PC-3 (cell line): ENCODE data around the gene SERTAD3. TPM values are rescaled to one million over a fixed set of nuclear protein-coding genes. Genes with fewer than 3 reads are reported as not detected.

Experiments
- ATAC-seq: fragments of 200-7000 bp; cut with Tn5 transposase; 2 replicates; pipeline ENCODE4 v1.9.1; 2020; ENCODE audit warnings: mild to moderate bottlenecking, moderate library complexity
- BruUV-seq: library from RNA; stranded (reverse); fragments of 400-500 nt; replicated peaks from 2 replicates; lab custom pipeline; 2021; lab: Mats Ljungman, UMichigan
- CTCF ChIA-PET: fragments of 300-600 bp; sonication (Branson Sonifier 250); formaldehyde crosslinking; loops from one replicate; lab custom pipeline; 2022; ENCODE audit warnings: antibody characterized with exemption; lab: Charles Lee
- POLR2A ChIA-PET: fragments of 300-600 bp; sonication (Branson Sonifier 250); formaldehyde crosslinking; loops from one replicate; lab custom pipeline; 2022; ENCODE audit warnings: antibody characterized with exemption; ENCODE audit not compliant: unreplicated experiment; lab: Charles Lee
- DNase-seq: peaks from one replicate; pipeline ENCODE4 v3.0.0-alpha.2; 2015
- H2AFZ ChIP-seq: fragments of 300-600 bp; sonication (generic); 2 replicates; pipeline ENCODE4 v1.6.0; 2016; ENCODE audit warnings: antibody characterized with exemption, low read length
- H3F3A ChIP-seq: fragments of 300-600 bp; sonication (generic); one replicate; pipeline ENCODE4 v1.6.0; 2017; ENCODE audit warnings: antibody characterized with exemption, low read length, control low read depth, mild to moderate bottlenecking; ENCODE audit not compliant: unreplicated experiment
- H3K27ac ChIP-seq: fragments of 300-600 bp; sonication (generic); 2 replicates; pipeline ENCODE4 v1.5.1; 2016; ENCODE audit warnings: mild to moderate bottlenecking, low read length
- H3K27me3 ChIP-seq: fragments of 300-600 bp; sonication (generic); 2 replicates; pipeline ENCODE4 v1.6.1; 2016; ENCODE audit warnings: low read length, mixed read lengths
- H3K36me3 ChIP-seq: fragments of 300-600 bp; sonication (generic); 2 replicates; pipeline ENCODE4 v1.6.1; 2016; ENCODE audit warnings: low read depth, mixed run types, low read length, mixed read lengths
- H3K4me1 ChIP-seq: fragments of 300-600 bp; sonication (generic); 2 replicates; pipeline ENCODE4 v1.5.1; 2016; ENCODE audit warnings: low read length; ENCODE audit not compliant: insufficient read depth
- H3K4me2 ChIP-seq: fragments of 300-600 bp; sonication (generic); 2 replicates; pipeline ENCODE4 v1.6.0; 2016; ENCODE audit warnings: low read length
- H3K4me3 ChIP-seq: fragments of 300-600 bp; sonication (generic); 2 replicates; pipeline ENCODE4 v1.5.1; 2016; ENCODE audit warnings: mild to moderate bottlenecking, low read length, mixed read lengths
- H3K79me2 ChIP-seq: fragments of 300-600 bp; sonication (generic); 2 replicates; pipeline ENCODE4 v1.6.1; 2017; ENCODE audit warnings: low read length, mixed read lengths
- H3K9ac ChIP-seq: fragments of 300-600 bp; sonication (generic); 2 replicates; pipeline ENCODE4 v1.6.0; 2016; ENCODE audit warnings: mild to moderate bottlenecking, low read length
- H3K9me2 ChIP-seq: fragments of 300-600 bp; sonication (generic); replicated peaks from 2 replicates; pipeline ENCODE4 v1.6.1; 2016; ENCODE audit warnings: mixed run types, low read length, mixed read lengths
- H3K9me3 ChIP-seq: fragments of 300-600 bp; sonication (generic); 2 replicates; pipeline ENCODE4 v1.6.1; 2016; ENCODE audit warnings: low read length, mixed read lengths
- H4K20me1 ChIP-seq: fragments of 300-600 bp; sonication (generic); 2 replicates; pipeline ENCODE4 v1.6.1; 2016; ENCODE audit warnings: low read length, mixed read lengths
- EZH2 ChIP-seq: fragments of 300-600 bp; sonication (generic); IDR thresholded peaks from one replicate; pipeline ENCODE4 v1.6.1; 2017; ENCODE audit warnings: antibody characterized with exemption, mild to moderate bottlenecking, low read length; ENCODE audit not compliant: unreplicated experiment
- EZH2phosphoT487 ChIP-seq: fragments of 300-600 bp; sonication (generic); IDR thresholded peaks from 2 replicates; pipeline ENCODE4 v1.6.1; 2018; ENCODE audit warnings: mild to moderate bottlenecking, antibody characterized with exemption, low read length, borderline replicate concordance
- intact Hi-C: fragments of 100-400 bp; cut with micrococcal nuclease; formaldehyde crosslinking; loops from 2 replicates; pipeline ENCODE4 v1.9.0; 2023
- total RNA-seq: library from RNA; depleted of rRNA; stranded (reverse); fragments of >200 nt; gene quantifications from 2 replicates; pipeline ENCODE4 v1.2.3, GENCODE V29; 2014
- TF ChIP-seq, protein P1 (sequence below): fragments of 300-600 bp; sonication (generic); conservative IDR thresholded peaks from 2 replicates; pipeline ENCODE4 v1.5.1; 2017; ENCODE audit warnings: antibody characterized with exemption, low read depth, mild to moderate bottlenecking, low read length

Gene SERTAD3
- total RNA-seq, 1 experiment from 2014 or later, result 7.9 TPM

DNA sequence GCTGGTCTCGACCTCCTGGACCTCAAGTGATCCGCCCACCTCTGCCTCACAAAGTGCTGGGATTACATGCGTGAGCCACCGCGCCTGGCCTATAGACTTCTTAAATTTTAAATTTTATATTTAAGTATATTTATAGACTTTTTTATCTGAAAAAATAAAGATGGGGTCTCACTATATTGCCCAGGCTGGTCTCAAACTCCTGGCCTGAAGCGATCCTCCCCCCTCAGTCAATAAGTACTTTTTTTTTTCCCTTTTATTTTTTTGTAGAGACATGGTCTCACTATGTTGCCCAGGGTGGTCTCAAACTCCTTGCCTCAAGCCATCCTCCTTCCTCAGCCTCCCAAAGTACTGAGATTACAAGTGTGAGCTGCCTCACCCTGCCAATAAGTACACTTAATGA, 20.2 kb downstream of the SERTAD3 start:
- Histone ChIP-seq H3K9me3 (no peaks in the 10 kb centered on the region), H3K27me3 (no peaks in the 10 kb centered on the region), H3K4me3 (peak overlapping the region; percentile 97; the same call in 1 of the 2 replicates), H3K4me1 (peaks cover 12% of the 10 kb centered on the region), H3K9me2 (no peaks in the 10 kb centered on the region), H3K9ac (no peak overlapping the region; the same call in 1 of the 2 replicates), H3K36me3 (peaks cover 8% of the 10 kb centered on the region; the same call in 1 of the 2 replicates), H3F3A (no peaks in the 10 kb centered on the region), H3K79me2 (peaks cover 33% of the 10 kb centered on the region), H2AFZ (no peak overlapping the region), H4K20me1 (no peaks in the 10 kb centered on the region), H3K4me2 (peak overlapping the region; percentile 94), H3K27ac (no peak overlapping the region)
- ChIA-PET POLR2A (no interaction called here), CTCF (no interaction called here)
- intact Hi-C loops, result loop anchor here (5.0 kb wide), 1 partner anchor 77 kb away; the partner anchor contains the start of genes C19orf47 and PLD3
- no peak for ATAC-seq
- no TSS peak for BruUV-seq
- TF ChIP-seq EZH2phosphoT487, result no peak
- TF ChIP-seq EZH2, result no peak
- TF ChIP-seq, protein P1, sequence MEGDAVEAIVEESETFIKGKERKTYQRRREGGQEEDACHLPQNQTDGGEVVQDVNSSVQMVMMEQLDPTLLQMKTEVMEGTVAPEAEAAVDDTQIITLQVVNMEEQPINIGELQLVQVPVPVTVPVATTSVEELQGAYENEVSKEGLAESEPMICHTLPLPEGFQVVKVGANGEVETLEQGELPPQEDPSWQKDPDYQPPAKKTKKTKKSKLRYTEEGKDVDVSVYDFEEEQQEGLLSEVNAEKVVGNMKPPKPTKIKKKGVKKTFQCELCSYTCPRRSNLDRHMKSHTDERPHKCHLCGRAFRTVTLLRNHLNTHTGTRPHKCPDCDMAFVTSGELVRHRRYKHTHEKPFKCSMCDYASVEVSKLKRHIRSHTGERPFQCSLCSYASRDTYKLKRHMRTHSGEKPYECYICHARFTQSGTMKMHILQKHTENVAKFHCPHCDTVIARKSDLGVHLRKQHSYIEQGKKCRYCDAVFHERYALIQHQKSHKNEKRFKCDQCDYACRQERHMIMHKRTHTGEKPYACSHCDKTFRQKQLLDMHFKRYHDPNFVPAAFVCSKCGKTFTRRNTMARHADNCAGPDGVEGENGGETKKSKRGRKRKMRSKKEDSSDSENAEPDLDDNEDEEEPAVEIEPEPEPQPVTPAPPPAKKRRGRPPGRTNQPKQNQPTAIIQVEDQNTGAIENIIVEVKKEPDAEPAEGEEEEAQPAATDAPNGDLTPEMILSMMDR, result no peak
- no peak for DNase-seq

GRCh38 chr19:40422748-40423566, 21.2 kb downstream of the SERTAD3 start:
- no peak overlapping the region for H2AFZ ChIP-seq
- no peaks in the 10 kb centered on the region for H4K20me1 ChIP-seq
- no peaks in the 10 kb centered on the region for H3K27me3 ChIP-seq
- ChIA-PET POLR2A (no interaction called here), CTCF (no interaction called here)
- H3K27ac ChIP-seq, result no peak overlapping the region
- H3K9me3 ChIP-seq, result no peaks in the 10 kb centered on the region
- no peaks in the 10 kb centered on the region for H3F3A ChIP-seq
- peaks cover 12% of the 10 kb centered on the region for H3K4me1 ChIP-seq
- peaks cover 33% of the 10 kb centered on the region for H3K79me2 ChIP-seq
- intact Hi-C loops, result loop anchor here (5.0 kb wide), 1 partner anchor 76 kb away; the partner anchor contains the start of genes C19orf47 and PLD3
- TF ChIP-seq EZH2 (no peak), EZH2phosphoT487 (no peak)
- TF ChIP-seq, protein P1, result no peak
- DNase-seq (no peak), ATAC-seq (no peak)
- H3K9me2 ChIP-seq, result no peaks in the 10 kb centered on the region
- no peak overlapping the region for H3K4me3 ChIP-seq
- no peak overlapping the region for H3K9ac ChIP-seq
- H3K4me2 ChIP-seq, result no peak overlapping the region
- peaks cover 8% of the 10 kb centered on the region; the same call in 1 of the 2 replicates for H3K36me3 ChIP-seq
- no TSS peak for BruUV-seq
